Measurements from ENCODE around the gene EXOSC2.

DNA sequence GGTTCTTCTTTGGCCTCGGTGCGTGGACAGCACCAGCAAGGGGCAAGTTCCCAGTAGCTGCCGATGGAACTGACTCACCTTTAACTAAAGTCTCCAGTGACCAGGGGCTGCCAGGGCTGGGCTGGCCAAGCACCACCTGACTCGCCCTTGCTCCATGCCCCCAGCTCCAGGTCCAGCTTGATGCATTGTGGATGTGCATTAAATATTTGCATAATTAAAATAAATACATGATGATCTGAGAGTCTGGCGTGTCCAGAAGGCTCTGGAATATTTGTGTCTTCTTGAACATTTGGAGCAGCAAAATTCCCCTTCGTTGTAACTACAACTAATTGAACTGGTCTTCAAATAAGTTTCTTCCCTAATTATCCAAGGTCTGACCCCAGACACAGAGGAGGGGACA, 38.7 kb upstream of the EXOSC2 start:
- TF ChIP-seq, protein P1, sequence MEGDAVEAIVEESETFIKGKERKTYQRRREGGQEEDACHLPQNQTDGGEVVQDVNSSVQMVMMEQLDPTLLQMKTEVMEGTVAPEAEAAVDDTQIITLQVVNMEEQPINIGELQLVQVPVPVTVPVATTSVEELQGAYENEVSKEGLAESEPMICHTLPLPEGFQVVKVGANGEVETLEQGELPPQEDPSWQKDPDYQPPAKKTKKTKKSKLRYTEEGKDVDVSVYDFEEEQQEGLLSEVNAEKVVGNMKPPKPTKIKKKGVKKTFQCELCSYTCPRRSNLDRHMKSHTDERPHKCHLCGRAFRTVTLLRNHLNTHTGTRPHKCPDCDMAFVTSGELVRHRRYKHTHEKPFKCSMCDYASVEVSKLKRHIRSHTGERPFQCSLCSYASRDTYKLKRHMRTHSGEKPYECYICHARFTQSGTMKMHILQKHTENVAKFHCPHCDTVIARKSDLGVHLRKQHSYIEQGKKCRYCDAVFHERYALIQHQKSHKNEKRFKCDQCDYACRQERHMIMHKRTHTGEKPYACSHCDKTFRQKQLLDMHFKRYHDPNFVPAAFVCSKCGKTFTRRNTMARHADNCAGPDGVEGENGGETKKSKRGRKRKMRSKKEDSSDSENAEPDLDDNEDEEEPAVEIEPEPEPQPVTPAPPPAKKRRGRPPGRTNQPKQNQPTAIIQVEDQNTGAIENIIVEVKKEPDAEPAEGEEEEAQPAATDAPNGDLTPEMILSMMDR (conservative IDR thresholded peaks at IDR 0.05; ENCODE audit: low read depth in 2 of 2), result no peak
- TF ChIP-seq POLR2AphosphoS5 (IDR thresholded peaks at IDR 0.05; ENCODE audit: low read depth) (no peak), EZH2phosphoT487 (IDR thresholded peaks at IDR 0.05; ENCODE audit: unreplicated experiment) (no peak)

All from GM23338 (cell line).